Hepatic stellate cell (primary cell): Measurements from ENCODE around the gene CAPN10.
"Not testable (repeated sequence)": the region's sequence is repeated elsewhere in the genome, so short reads cannot be mapped to it uniquely, and the experiment has no call there.

ENCODE experiments used
- DNase-seq: peaks from one replicate; pipeline ENCODE4 v3.0.0; 2011; ENCODE audit warnings: low spot score

CAPN10 gene

DNA sequence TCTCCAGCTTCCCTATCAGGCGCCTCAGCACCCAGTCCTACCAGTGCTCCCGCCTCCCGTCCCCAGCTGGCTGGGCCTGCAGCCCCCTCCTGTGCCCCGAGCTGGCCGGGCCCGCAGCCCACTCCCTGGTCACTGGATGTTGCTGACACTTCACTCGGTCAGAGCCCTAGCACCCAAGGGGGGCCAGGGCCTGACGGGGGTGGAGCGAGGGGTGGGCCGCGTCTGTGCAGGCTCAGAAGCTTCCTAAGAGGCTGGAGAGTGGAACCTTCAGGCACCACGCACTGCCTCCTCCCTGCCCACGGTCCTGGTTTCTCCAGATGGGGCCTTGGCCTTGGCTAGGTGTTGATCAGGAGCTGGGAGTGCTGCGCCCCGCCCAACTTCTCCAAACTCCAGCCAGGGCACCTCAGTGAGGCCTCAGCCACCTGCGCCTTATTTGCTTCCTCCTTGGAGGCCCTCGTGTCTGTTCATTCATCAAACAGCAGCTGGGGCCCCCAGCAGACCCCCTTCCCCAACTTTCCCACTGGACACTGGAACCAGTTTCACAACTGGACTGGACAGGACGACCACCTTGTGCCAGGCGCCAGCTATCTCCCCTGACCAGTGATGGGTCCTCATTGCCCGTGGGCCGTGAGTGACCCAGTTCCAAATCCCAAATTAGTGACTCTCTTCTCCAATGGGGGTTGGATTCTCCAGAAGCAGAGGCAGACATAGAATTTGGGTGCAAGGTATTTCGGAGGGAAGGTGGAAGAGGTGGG lies 16.7 kb downstream of the CAPN10 start:
- no peak for DNase-seq

DNA sequence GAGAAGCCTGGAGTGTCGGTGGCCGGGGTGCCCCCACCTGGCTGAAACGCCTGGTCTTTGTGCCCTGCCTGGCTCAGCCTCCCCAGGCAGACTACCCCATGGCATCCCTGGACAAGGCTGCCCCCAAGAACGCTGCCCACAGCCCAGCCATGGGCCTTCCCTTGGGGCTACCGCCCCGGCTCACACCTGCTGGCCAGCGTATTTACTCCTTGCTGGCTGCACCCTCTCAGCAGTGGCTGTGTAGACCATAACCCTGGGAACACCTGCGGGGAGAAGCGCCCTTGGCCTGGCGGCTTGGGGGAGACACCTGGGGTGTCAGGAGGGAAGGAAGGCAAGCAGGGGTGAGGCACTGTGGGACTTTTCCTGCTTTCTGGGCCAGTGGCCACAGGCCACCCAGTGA lies 17.3 kb downstream of the CAPN10 start:
- no peak for DNase-seq

DNA sequence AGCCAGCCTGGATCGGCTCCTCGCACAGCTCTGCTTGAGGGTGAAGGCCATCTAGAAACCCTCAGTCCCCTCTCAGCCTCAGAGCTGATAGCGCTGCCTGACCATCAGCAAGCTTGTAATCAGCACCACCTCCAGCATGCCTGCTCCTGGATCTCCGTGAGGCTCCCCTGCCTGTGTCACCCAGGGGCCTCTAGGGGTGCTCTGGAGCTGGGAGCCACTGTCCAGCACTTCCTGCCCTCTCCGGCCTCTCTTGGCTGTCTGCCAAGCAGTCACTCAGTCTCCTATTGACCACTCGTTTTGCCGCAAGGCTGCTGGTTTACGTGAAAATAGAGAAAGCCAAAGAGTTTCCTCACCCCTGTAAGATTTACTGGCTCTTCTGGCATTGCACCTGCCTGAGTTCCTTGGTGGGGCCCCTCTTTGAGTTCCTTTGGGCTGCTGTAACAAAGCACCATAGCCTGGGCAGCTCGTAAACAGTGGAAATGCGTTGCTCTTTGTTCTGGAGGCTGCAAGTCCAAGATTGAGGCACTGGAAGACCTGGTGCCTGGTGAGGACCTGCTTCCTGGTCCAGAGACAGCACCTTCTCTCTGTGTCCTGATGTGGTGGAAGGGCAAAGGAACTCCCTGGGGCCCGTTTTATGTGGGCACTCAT lies 17.9 kb downstream of the CAPN10 start:
- DNase-seq: peak; percentile 93

DNA sequence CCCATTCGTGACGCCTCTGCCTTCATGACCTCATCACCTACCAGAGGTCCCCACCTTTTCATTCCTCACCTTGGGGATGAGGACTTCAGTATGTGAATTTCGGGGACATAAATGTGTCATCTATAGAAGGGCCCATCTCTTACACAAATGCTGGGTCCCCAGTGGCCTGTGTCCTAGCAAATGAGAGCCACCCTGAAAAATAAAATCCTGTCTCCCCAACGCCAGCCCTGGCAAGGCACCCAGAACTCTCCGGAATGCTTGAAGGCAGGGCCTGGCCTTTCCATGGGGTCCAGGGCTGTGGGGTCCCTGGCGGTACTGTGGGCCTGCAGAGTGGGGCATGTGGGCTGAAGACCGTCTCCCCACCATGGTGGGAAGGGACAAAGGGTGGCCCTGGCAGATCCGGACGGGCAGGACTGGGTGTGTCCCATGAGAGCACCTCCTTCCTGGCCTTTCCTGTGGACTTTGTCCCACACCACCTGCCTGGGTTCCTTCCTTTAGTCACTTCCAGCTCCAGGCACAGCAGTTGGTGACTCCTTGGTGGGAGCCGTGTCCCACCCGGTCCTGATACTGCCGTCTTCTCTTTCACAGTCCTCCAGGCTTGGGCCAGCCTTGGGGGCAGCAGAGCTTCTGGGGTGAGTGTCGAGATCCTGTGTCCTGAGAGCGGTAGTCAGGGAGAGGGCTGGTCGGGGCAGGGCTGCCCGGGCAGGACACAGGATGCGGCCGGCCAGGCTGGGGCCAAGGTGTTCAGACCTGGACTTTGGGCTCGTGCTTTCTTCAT lies 18.6 kb downstream of the CAPN10 start:
- no peak for DNase-seq

DNA sequence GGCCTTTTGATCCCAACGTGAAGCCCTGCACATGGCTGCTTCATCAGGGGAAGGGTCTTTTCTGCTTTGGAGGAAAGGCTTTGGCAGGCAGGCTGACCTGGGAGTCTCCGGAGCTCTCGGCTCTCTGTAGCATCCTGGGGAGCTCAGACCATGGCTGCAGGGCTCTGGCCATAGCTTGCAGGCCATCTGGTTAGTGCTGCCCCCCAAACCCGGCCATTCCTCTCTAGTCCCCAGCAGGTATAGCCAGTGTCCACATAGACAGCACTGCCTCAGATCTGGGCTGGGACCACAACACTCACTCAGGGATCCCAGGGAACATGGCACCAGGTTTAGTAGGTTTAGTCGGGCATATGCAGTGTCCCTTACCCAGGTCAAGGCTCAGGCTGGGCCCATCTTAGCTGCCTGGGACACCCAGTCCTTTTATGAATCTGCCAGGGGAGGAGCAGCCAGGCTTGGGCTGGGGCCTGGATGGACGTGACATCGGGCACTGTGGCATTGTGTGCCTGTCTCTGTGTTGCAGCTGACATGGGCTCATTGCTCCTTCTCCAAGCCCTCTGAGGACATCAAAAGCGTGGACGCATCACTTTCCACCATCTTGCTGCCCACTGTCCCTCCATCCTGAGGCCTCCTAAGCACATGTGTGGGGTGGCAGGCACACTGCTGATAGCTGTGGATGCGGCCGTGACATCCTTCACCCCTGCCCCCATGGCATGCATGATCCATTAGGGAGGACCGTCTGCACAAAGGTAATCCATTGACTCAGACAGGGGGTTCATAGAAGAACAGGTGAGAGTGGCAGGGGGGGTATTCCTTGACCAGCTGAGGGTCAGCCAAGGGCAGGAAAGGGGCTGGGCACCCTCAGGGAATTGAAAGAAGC lies 19.6 kb downstream of the CAPN10 start:
- no peak for DNase-seq

DNA sequence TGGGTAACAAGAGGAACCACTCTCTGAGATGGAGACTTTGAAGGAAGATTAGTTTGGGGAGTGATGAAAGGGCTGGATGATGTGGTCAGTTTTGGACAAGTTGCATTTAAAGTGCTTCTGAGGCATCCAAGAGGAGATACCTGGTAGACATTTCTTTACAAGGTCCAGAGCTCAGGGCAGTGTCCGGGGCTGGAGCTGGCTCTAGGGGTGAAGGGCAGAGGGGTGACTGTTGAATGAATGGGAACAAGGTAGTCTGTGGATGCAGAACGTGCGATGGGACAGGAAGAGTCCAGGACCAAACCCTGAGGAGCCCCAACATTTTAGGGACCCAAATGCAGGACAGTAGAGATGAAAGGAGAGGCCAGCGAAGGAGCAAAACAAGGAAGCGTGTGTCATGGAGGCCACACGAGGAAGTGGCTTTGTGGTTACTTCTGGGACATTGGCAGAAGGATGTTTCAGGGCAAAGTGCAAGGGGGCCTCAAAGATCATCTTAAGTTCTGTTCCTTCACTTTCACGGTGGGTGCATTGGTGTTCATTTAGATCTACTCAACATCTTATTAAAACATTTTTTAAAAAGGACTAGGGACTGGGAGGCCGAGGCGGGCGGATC lies 25.2 kb downstream of the CAPN10 start:
- no peak for DNase-seq

DNA sequence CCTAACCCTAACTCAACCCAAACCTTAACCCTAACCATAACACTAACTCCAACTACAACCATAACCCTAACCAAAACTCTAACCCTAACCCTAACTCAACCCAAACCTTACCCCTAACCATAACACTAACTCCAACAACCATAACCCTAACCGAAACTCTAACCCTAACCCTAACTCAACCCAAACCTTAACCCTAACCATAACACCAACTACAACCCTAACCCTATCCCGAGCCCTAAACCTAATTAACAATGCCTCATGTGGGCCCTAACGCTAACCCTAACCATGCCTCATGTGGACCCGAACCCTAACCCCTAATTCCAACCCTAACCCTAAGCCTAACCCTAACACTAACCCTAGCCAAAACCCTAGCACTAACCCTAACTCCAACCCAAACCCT lies 27.2 kb downstream of the CAPN10 start:
- no peak for DNase-seq

- no peak for DNase-seq
Measured at GRCh38 chr2:240614391-240614790, 27.9 kb downstream of the CAPN10 start.

DNA sequence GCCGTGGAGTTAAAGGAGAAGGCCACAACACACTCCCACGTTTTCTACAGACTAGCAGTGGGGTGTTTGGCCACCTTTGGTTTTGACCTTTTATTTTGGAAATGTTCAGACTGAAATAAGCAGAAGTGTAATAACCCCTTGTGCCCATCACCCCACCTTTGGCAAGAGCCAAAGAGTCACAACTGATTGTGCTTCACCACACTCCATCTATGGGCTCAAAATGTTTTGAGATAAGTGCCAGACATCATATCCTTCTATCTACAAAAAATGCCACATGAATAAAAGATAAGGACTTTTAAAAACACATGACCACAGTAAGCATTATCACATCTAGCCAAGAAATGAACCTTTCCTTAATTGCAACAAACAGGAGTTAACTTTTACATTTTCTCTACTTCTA lies 28.9 kb downstream of the CAPN10 start:
- no peak for DNase-seq

DNA sequence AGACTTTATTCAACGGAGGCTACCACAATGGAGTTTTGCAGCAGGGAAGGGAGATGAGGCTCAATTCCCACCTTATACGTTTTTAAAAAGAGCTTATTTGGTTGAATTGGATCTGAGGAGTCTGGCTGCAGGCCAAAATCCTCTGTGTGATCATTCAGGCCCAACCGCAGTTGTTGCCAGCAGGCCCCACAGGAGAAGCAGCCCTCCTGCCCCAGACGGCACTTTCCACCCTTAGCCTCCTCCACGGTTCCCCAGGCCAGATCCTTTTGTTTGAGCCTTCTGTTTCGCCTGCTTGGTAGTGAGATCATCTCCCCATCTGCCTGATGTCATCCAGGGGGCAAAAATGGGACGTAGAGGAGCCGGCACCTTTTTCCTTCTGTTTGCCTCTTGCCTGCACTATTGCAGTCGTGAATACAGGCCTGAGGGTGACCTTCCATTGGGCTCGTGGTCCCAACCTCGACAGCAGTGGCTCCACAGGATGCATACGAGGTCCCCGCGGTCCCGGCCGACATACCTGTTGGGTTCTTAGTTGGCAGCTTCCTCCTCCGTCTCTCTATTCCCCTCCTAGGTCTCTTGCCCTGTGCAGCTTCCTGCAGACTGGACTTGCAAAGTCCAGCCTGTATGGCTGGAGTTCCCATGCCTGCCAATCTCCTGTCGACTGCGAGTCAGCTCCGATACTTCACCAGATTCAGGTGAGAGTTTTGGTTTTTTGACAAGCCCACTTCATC lies 29.4 kb downstream of the CAPN10 start:
- DNase-seq: no peak

DNA sequence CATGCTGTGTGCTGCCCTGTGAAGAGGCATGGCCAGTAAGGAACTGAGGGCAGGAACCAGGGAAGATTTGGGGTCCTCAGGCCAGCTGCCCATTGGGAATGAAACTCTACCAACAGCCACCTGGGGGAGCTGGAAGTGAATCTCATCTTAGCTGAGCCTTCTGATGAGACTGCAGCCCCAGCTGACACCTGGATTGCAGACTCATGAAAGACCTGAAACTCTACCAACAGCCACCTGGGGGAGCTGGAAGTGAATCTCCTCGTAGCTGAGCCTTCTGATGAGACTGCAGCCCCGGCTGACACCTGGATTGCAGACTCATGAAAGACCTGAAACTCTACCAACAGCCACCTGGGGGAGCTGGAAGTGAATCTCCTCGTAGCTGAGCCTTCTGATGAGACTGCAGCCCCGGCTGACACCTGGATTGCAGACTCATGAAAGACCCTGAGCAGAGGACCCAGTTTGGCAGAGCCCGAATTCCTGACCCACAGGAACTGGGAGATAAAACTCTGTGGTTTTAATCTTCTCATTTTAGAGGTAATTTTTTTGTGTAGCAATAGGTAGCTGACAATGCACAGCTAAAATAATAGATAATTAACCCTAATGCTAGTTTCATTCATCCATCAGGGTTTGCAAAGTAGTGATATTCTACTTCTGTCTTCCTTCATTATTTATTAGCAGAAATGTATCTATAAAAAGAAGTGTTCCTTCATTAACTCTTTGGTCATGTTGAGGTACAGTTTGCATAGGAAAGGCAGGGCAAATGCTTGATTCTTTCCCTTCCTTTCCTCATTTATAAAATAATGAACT lies 30.5 kb downstream of the CAPN10 start:
- not testable (repeated sequence) for DNase-seq

DNA sequence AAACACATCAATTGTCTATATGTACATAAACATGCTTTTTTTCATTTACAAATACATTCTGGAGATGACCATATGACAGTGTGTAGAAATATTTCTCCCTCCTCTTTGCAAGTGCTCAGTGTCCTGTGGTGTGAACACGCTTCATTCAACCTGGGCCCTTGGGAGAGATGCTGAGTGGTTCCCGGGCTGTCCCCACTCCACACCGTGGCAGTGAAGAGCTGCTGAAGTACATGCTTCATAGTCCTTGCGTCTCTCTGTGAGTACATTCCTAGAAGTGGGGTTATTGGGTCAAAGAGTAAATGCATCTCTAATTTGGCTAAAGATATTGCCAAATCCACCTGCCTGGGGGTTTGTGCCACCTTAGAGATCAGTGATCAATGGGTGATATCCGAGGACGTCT lies 32.2 kb downstream of the CAPN10 start:
- no peak for DNase-seq

DNA sequence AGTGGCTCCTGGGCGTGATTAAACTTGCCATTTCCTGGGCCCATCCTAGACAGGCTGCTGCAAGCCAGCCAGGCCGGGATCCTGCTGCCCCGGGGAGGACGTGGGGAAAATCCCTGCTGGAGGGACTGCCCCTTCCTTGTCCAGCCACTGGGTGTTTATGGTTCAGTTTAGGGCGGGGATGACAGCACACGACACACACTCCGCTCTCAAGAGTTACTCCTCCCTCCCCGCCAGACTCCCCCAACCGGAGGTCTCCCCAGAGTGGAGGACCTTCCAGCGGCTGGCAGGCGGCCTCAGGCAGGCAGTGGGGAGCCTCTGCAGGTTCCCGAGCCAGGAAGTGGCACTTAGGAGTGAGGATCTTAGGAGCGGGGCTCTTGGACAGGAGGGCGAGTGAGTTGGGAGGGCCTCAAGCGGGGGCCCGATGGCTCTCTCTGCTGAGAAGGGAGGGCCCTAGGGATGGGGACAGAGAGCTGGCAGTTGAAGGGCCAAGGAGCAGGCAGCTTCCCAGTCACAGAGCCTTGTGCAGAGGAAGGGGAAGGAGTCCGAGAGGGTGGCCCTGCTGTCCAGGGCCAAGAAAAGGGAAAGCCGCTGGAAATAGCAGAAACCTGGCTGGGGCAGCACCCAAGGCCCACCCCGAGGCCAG lies 33.1 kb downstream of the CAPN10 start:
- DNase-seq: no peak

GRCh38 chr2:240620149-240620731 lies 33.7 kb downstream of the CAPN10 start:
- DNase-seq: no peak

- DNase-seq: no peak
Measured at GRCh38 chr2:240620859-240621258, 34.3 kb downstream of the CAPN10 start.

DNA sequence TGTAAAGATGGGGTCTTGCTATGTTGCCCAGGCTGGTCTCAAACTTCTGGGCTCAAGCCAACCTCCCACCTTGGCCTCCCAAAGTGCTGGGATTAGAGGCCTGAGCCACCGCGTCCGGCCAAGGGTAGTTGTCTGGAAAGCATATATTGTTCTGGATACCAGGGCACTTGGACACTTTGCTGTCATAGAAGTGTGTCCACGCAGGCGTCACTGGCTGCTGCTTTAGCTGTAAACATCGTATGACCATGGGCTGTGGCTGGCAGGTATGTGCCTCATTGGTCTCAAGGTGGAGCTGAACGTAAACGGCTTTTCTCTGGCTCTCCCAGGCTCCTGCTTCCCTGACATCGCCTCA lies 35.5 kb downstream of the CAPN10 start:
- DNase-seq: no peak

GRCh38 chr2:240622531-240623235 lies 36.1 kb downstream of the CAPN10 start:
- no peak for DNase-seq

- DNase-seq: no peak
Measured at GRCh38 chr2:240623531-240624010, 37.0 kb downstream of the CAPN10 start.
